H9 (cell line): Measurements from ENCODE around the gene TNIK. TPM values are rescaled to one million over a fixed set of nuclear protein-coding genes. Genes with fewer than 3 reads are reported as not detected.

Experiments used
- DNase-seq: peaks from one replicate; pipeline ENCODE4 v3.0.0-alpha.2; 2017
- H2AFZ ChIP-seq: one replicate; pipeline ENCODE4 v1.6.1; 2013; ENCODE audit warnings: mild to moderate bottlenecking, low read length, control low read depth, moderate library complexity
- H2AK5ac ChIP-seq: 2 replicates; pipeline ENCODE4 v1.6.1; 2013; ENCODE audit warnings: low read length, control low read depth, mixed read lengths; ENCODE audit not compliant: insufficient read length
- H2BK120ac ChIP-seq: one replicate; pipeline ENCODE4 v1.6.1; 2013; ENCODE audit warnings: low read depth, mild to moderate bottlenecking, low read length, control low read depth, inconsistent platforms; ENCODE audit not compliant: poor library complexity, severe bottlenecking
- H2BK12ac ChIP-seq: 2 replicates; pipeline ENCODE4 v1.6.1; 2013; ENCODE audit warnings: low read length, control low read depth, mixed read lengths, low read depth; ENCODE audit not compliant: insufficient read length
- H2BK15ac ChIP-seq: 2 replicates; pipeline ENCODE4 v1.6.1; 2013; ENCODE audit warnings: low read depth, low read length, control low read depth
- H2BK20ac ChIP-seq: one replicate; pipeline ENCODE4 v1.6.1; 2013; ENCODE audit warnings: low read depth, mild to moderate bottlenecking, low read length, control low read depth, inconsistent platforms; ENCODE audit not compliant: poor library complexity, severe bottlenecking
- H2BK5ac ChIP-seq: 2 replicates; pipeline ENCODE4 v1.6.1; 2013; ENCODE audit warnings: low read length, control low read depth, mixed read lengths; ENCODE audit not compliant: insufficient read length
- H3K14ac ChIP-seq: 2 replicates; pipeline ENCODE4 v1.6.1; 2013; ENCODE audit warnings: low read length, control low read depth; ENCODE audit not compliant: insufficient read depth
- H3K18ac ChIP-seq: 2 replicates; pipeline ENCODE4 v1.6.1; 2013; ENCODE audit warnings: low read depth, mild to moderate bottlenecking, mixed read lengths, low read length, control low read depth; ENCODE audit not compliant: insufficient read length
- H3K23ac ChIP-seq: 2 replicates; pipeline ENCODE4 v1.6.1; 2013; ENCODE audit warnings: low read length, control low read depth, mixed read lengths, low read depth; ENCODE audit not compliant: insufficient read length
- H3K23me2 ChIP-seq: 2 replicates; pipeline ENCODE4 v1.6.1; 2013; ENCODE audit warnings: low read depth, mild to moderate bottlenecking, mixed read lengths, low read length, control low read depth; ENCODE audit not compliant: insufficient read length, poor library complexity, severe bottlenecking
- H3K27ac ChIP-seq: 2 replicates; pipeline ENCODE4 v1.5.1; 2013; ENCODE audit warnings: low read length, control low read depth, mixed read lengths, low read depth; ENCODE audit not compliant: insufficient read length
- H3K27me3 ChIP-seq: 2 replicates; pipeline ENCODE4 v1.6.1; 2013; ENCODE audit warnings: low read length, control low read depth, inconsistent platforms; ENCODE audit not compliant: insufficient read depth
- H3K4ac ChIP-seq: 2 replicates; pipeline ENCODE4 v1.6.1; 2013; ENCODE audit warnings: low read depth, mild to moderate bottlenecking, control low read depth, inconsistent platforms, low read length, moderate library complexity
- H3K4me1 ChIP-seq: 2 replicates; pipeline ENCODE4 v1.6.1; 2013; ENCODE audit warnings: low read length, control low read depth, inconsistent platforms; ENCODE audit not compliant: insufficient read depth
- H3K4me2 ChIP-seq: 2 replicates; pipeline ENCODE4 v1.6.1; 2013; ENCODE audit warnings: low read length, control low read depth, mixed read lengths; ENCODE audit not compliant: insufficient read length, insufficient read depth
- H3K56ac ChIP-seq: 2 replicates; pipeline ENCODE4 v1.6.1; 2013; ENCODE audit warnings: low read depth, mild to moderate bottlenecking, mixed read lengths, low read length, control low read depth; ENCODE audit not compliant: insufficient read length
- H3K79me1 ChIP-seq: 2 replicates; pipeline ENCODE4 v1.6.1; 2013; ENCODE audit warnings: low read depth, mild to moderate bottlenecking, moderate library complexity, low read length, control low read depth, inconsistent platforms; ENCODE audit not compliant: insufficient read depth, poor library complexity, severe bottlenecking
- H3K79me2 ChIP-seq: 2 replicates; pipeline ENCODE4 v1.6.1; 2013; ENCODE audit warnings: low read length, control low read depth, inconsistent platforms; ENCODE audit not compliant: insufficient read depth
- H3K9ac ChIP-seq: 2 replicates; pipeline ENCODE4 v1.6.1; 2013; ENCODE audit warnings: low read length, control low read depth, mixed read lengths; ENCODE audit not compliant: insufficient read length; ENCODE audit errors: extremely low read depth
- H3K9me3 ChIP-seq: one replicate; pipeline ENCODE4 v1.6.1; 2013; ENCODE audit warnings: low read depth, low read length, inconsistent platforms; ENCODE audit not compliant: control insufficient read depth
- H3T11ph ChIP-seq: one replicate; pipeline ENCODE4 v1.6.1; 2013; ENCODE audit warnings: mild to moderate bottlenecking, low read length, control low read depth, inconsistent platforms
- H4K20me1 ChIP-seq: one replicate; pipeline ENCODE4 v1.6.1; 2013; ENCODE audit not compliant: control insufficient read depth, insufficient read length, insufficient read depth
- H4K5ac ChIP-seq: 2 replicates; pipeline ENCODE4 v1.6.1; 2013; ENCODE audit warnings: low read depth, mild to moderate bottlenecking, mixed read lengths, low read length, control low read depth; ENCODE audit not compliant: insufficient read length
- H4K8ac ChIP-seq: replicated peaks from 2 replicates; pipeline ENCODE4 v1.6.1; 2013; ENCODE audit warnings: low read length, control low read depth, mixed read lengths, low read depth; ENCODE audit not compliant: insufficient read length
- H4K91ac ChIP-seq: 2 replicates; pipeline ENCODE4 v1.6.1; 2013; ENCODE audit warnings: low read depth, mild to moderate bottlenecking, moderate library complexity, mixed read lengths, low read length, control low read depth; ENCODE audit not compliant: insufficient read length
- H3K27ac Mint-ChIP-seq, 3 experiments: 2 replicates in 2 of 3; 3 replicates in 1 of 3; pipeline ENCODE4 v1.8.0; 2020 to 2021; ENCODE audit warnings: mixed read lengths in 3 of 3, mild to moderate bottlenecking in 1 of 3, moderate library complexity in 1 of 3
- H3K27me3 Mint-ChIP-seq: 2 replicates; pipeline ENCODE4 v1.8.0; 2021; ENCODE audit warnings: low read depth, mild to moderate bottlenecking, moderate library complexity, mixed read lengths
- H3K36me3 Mint-ChIP-seq, 3 experiments: 2 replicates in 2 of 3; 3 replicates in 1 of 3; pipeline ENCODE4 v1.8.0; 2020 to 2021; ENCODE audit warnings: low read depth in 3 of 3, mixed read lengths in 3 of 3; ENCODE audit not compliant: insufficient read depth in 1 of 3
- H3K4me1 Mint-ChIP-seq, 2 experiments: 2 replicates each; pipeline ENCODE4 v1.8.0; 2020; ENCODE audit warnings: mixed read lengths in 2 of 2
- H3K4me3 Mint-ChIP-seq, 2 experiments: 2 replicates in 1 of 2; 3 replicates in 1 of 2; pipeline ENCODE4 v1.8.0; 2020 to 2021; ENCODE audit warnings: mild to moderate bottlenecking in 2 of 2, mixed read lengths in 2 of 2, moderate library complexity in 1 of 2
- H3K9me3 Mint-ChIP-seq, 2 experiments: 2 replicates in 1 of 2; 3 replicates in 1 of 2; pipeline ENCODE4 v1.8.0; 2020; ENCODE audit warnings: mild to moderate bottlenecking in 2 of 2, mixed read lengths in 2 of 2, moderate library complexity in 1 of 2
- CTCF ChIP-seq: fragments of 200-600 bp; sonication (generic); conservative IDR thresholded peaks from 3 replicates; pipeline ENCODE4 v1.8.0; 2021; ENCODE audit warnings: antibody characterized with exemption, mild to moderate bottlenecking
- WGBS: extraction: QIAGEN DNeasy Blood & Tissue Kit; methylation state at CpG from one replicate; pipeline ENCODE4 v1.1.7; 2013; ENCODE audit warnings: missing lambda C conversion rate, low lambda C conversion rate, mixed read lengths; ENCODE audit not compliant: insufficient read length; ENCODE audit errors: extremely low coverage; 5-methylcytosine and 5-hydroxymethylcytosine counted together
- total RNA-seq: library from RNA; stranded (reverse); gene quantifications from 2 replicates; pipeline ENCODE4 v1.2.1, GENCODE V29; 2021

Gene TNIK
- total RNA-seq, 1 experiment from 2014 or later = 15.9 TPM

- H2BK5ac ChIP-seq = no peak overlapping the region
- H3K56ac ChIP-seq = no peak overlapping the region
- H3K4me1 ChIP-seq = no peaks in the 10 kb centered on the region; the same call in 1 of the 2 replicates
- H2AFZ ChIP-seq = no peak overlapping the region
- H4K20me1 ChIP-seq = no peaks in the 10 kb centered on the region
- H3T11ph ChIP-seq = no peak overlapping the region
- no peak overlapping the region for H4K5ac ChIP-seq
- Mint-ChIP-seq H3K4me3 (no peak overlapping the region), H3K27me3 (no peaks in the 10 kb centered on the region), H3K36me3 (peaks cover 0 to 5% (median 0%) of the 10 kb centered on the region in 3 experiments; a peak in 3 of 7 replicates), H3K9me3 (no peaks in the 10 kb centered on the region), H3K4me1 (peaks cover 4 to 5% of the 10 kb centered on the region in 2 experiments; a peak in 3 of 4 replicates), H3K27ac (no peak overlapping the region)
- no peak overlapping the region for H3K4ac ChIP-seq
- H3K27me3 ChIP-seq = no peaks in the 10 kb centered on the region
- H3K27ac ChIP-seq = no peak overlapping the region
- H3K79me1 ChIP-seq = no peaks in the 10 kb centered on the region
- no peak overlapping the region for H3K4me2 ChIP-seq
- no CpG with 5 or more reads among the region's 2 CpGs for WGBS
- no peaks in the 10 kb centered on the region for H3K23me2 ChIP-seq
- no peak overlapping the region for H2BK15ac ChIP-seq
- DNase-seq = no peak
- H3K18ac ChIP-seq = no peak overlapping the region
- H4K91ac ChIP-seq = no peak overlapping the region
- no peak overlapping the region for H3K14ac ChIP-seq
- no peak overlapping the region for H3K9ac ChIP-seq
- no peaks in the 10 kb centered on the region for H3K79me2 ChIP-seq
- H3K9me3 ChIP-seq = no peaks in the 10 kb centered on the region
- no peak overlapping the region for H2BK20ac ChIP-seq
- H3K23ac ChIP-seq = no peak overlapping the region
- no peak overlapping the region for H2AK5ac ChIP-seq
- H2BK120ac ChIP-seq = no peak overlapping the region
- H4K8ac ChIP-seq = no peak overlapping the region
- TF ChIP-seq CTCF = no peak
- H2BK12ac ChIP-seq = no peak overlapping the region
Measured at GRCh38 chr3:171090321-171090720, 369.9 kb downstream of the TNIK start.
